ENCODE results near the gene GDF2. TPM values are rescaled to one million over a fixed set of nuclear protein-coding genes. Genes with fewer than 3 reads are reported as not detected.

GDF2 gene
- total RNA-seq, 4 donors from 2014 or later: not detected

DNA sequence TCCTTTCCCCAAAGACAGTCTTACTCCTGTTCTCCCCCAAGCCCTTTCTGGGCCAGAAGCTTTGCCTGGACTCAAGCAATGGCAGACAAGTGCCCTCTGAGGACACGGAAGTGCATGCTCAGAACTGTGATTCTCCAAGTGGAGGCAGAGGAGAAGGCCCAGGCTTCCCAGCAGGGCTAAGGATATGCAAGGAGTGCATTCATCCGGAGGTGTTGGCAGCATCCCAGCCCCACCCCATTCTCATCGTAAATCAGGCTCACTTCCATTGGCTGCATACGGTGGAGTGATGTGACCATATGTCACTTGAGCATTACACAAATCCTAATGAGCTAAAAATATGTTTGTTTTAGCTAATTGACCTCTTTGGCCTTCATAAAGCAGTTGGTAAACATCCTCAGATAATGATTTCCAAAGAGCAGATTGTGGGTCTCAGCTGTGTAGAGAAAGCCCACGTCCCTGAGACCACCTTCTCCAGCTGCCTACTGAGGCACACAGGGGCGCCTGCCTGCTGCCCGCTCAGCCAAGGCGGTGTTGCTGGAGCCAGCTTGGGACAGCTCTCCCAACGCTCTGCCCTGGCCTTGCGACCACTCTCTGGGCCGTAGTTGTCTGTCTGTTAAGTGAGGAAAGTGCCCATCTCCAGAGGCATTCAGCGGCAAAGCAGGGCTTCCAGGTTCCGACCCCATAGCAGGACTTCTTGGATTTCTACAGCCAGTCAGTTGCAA, 24.5 kb downstream of the GDF2 start:
- Histone ChIP-seq H3K27me3 (no peaks in the 10 kb centered on the region), H3K4me1 (no peaks in the 10 kb centered on the region), H3K27ac (no peak overlapping the region), H3K36me3 (no peaks in the 10 kb centered on the region), H3K4me3 (replicated peaks in 1 of 3) (no peak overlapping the region), H3K9me3 (no peaks in the 10 kb centered on the region)
- TF ChIP-seq POLR2A (IDR thresholded peaks at IDR 0.05) (no peak), CTCF (IDR thresholded peaks at IDR 0.05) (no peak)
- 77 to 80% methylated on average over 13 of the region's 13 CpGs for WGBS, 2 donors
- intact Hi-C loops (cut with DNase I): no loop called here
- DNase-seq: no peak

DNA sequence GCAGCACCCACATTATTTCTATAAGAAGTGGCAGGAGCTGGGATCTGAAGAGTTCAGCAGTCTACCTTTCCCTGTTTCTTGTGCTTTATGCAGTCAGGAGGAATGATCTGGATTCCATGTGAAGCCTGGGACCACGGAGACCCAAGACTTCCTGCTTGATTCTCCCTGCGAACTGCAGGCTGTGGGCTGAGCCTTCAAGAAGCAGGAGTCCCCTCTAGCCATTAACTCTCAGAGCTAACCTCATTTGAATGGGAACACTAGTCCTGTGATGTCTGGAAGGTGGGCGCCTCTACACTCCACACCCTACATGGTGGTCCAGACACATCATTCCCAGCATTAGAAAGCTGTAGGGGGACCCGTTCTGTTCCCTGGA, 25.0 kb downstream of the GDF2 start:
- no peaks in the 10 kb centered on the region for H3K9me3 ChIP-seq
- 76 to 78% methylated on average over 4 of the region's 4 CpGs for WGBS, 2 donors
- no peak for DNase-seq
- TF ChIP-seq POLR2A (IDR thresholded peaks at IDR 0.05): no peak
- TF ChIP-seq CTCF (IDR thresholded peaks at IDR 0.05): no peak
- H3K36me3 ChIP-seq: no peaks in the 10 kb centered on the region
- no peaks in the 10 kb centered on the region for H3K27me3 ChIP-seq
- intact Hi-C loops (cut with DNase I): no loop called here
- no peak overlapping the region for H3K27ac ChIP-seq
- H3K4me3 ChIP-seq (replicated peaks in 1 of 3): no peak overlapping the region
- H3K4me1 ChIP-seq: no peaks in the 10 kb centered on the region

GRCh38 chr10:47348138-47348651, 25.9 kb downstream of the GDF2 start, which contains the start of gene RBP3:
Gene RBP3 (plus strand): TSS chr10:47348363. CDS start chr10:47348485, 122 bp downstream.
- H3K27ac ChIP-seq: no peak within 1 kb of the TSS
- no peaks in the 10 kb centered on the region for H3K4me1 ChIP-seq
- WGBS, 2 donors: 80 to 94% methylated on average over 3 to 5 of the region's 5 CpGs
- TF ChIP-seq CTCF (IDR thresholded peaks at IDR 0.05): no peak
- no peak for TF ChIP-seq POLR2A (IDR thresholded peaks at IDR 0.05)
- H3K27me3 ChIP-seq: no peaks in the 10 kb centered on the region
- H3K4me3 ChIP-seq (replicated peaks in 1 of 3): no peak within 1 kb of the TSS
- DNase-seq: no peak
- H3K36me3 ChIP-seq: no peaks in the 10 kb centered on the region
- H3K9me3 ChIP-seq: no peaks in the 10 kb centered on the region
- intact Hi-C loops (cut with DNase I): no loop called here

- Histone ChIP-seq H3K27ac (no peak overlapping the region), H3K27me3 (no peaks in the 10 kb centered on the region), H3K9me3 (no peaks in the 10 kb centered on the region), H3K4me1 (no peaks in the 10 kb centered on the region), H3K4me3 (replicated peaks in 1 of 3) (no peak overlapping the region), H3K36me3 (no peaks in the 10 kb centered on the region)
- intact Hi-C loops (cut with DNase I): no loop called here
- no peak for TF ChIP-seq POLR2A (IDR thresholded peaks at IDR 0.05)
- TF ChIP-seq CTCF (IDR thresholded peaks at IDR 0.05): no peak
- DNase-seq: no peak
- WGBS, 2 donors: 85 to 95% methylated on average over 27 to 28 of the region's 36 CpGs
Measured at GRCh38 chr10:47348661-47349470, 26.6 kb downstream of the GDF2 start.

DNA sequence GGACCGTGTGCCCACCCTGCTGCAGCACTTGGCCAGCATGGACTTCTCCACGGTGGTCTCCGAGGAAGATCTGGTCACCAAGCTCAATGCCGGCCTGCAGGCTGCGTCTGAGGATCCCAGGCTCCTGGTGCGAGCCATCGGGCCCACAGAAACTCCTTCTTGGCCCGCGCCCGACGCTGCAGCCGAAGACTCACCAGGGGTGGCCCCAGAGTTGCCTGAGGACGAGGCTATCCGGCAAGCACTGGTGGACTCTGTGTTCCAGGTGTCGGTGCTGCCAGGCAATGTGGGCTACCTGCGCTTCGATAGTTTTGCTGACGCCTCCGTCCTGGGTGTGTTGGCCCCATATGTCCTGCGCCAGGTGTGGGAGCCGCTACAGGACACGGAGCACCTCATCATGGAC, 27.3 kb downstream of the GDF2 start:
- H3K27me3 ChIP-seq: no peaks in the 10 kb centered on the region
- 97 to 98% methylated on average over 10 to 13 of the region's 22 CpGs for WGBS, 2 donors
- no peak overlapping the region for H3K27ac ChIP-seq
- H3K4me1 ChIP-seq: no peaks in the 10 kb centered on the region
- no peaks in the 10 kb centered on the region for H3K9me3 ChIP-seq
- DNase-seq: no peak
- intact Hi-C loops (cut with DNase I): no loop called here
- H3K4me3 ChIP-seq (replicated peaks in 1 of 3): no peak overlapping the region
- no peaks in the 10 kb centered on the region for H3K36me3 ChIP-seq
- TF ChIP-seq CTCF (IDR thresholded peaks at IDR 0.05): no peak
- TF ChIP-seq POLR2A (IDR thresholded peaks at IDR 0.05): no peak

Data from thyroid gland (tissue), 4 donors.